Heart left ventricle (tissue), 16 donors: Measurements from ENCODE around the gene PNN. TPM values are rescaled to one million over a fixed set of nuclear protein-coding genes. Genes with fewer than 3 reads are reported as not detected.
"Not testable (repeated sequence)": the region's sequence is repeated elsewhere in the genome, so short reads cannot be mapped to it uniquely, and the experiment has no call there.

Experiments
- ATAC-seq, 4 donors: fragments of 200-7000 bp; cut with Tn5 transposase; one replicate each; pipeline ENCODE4 v1.9.1; 2020 to 2022; ENCODE audit warnings: moderate library complexity in 4 of 4, mild to moderate bottlenecking in 3 of 4, moderate number of reproducible peaks in 1 of 4
- DNase-seq, 5 donors: peaks; one replicate each; pipeline ENCODE4 v3.0.0-alpha.2; 2020
- H3K27ac ChIP-seq, 12 donors: fragments of 200-600 bp; sonication (generic) in 4 of 12; one replicate each; pipeline versions ENCODE4 v1.5.0 to v1.8.0; 2016 to 2022; ENCODE audit warnings: mild to moderate bottlenecking in 2 of 12
- H3K27me3 ChIP-seq, 9 donors: fragments of 200-600 bp; sonication (generic) in 2 of 9; one replicate each; pipeline versions ENCODE4 v1.5.1 to v1.8.0; 2016 to 2022; ENCODE audit warnings: mild to moderate bottlenecking in 3 of 9
- H3K36me3 ChIP-seq, 9 donors: fragments of 200-600 bp; sonication (generic) in 2 of 9; one replicate each; pipeline versions ENCODE4 v1.5.0 to v1.8.0; 2018 to 2022; ENCODE audit warnings: mild to moderate bottlenecking in 2 of 9
- H3K4me1 ChIP-seq, 12 donors: fragments of 200-600 bp; sonication (generic) in 4 of 12; one replicate each; pipeline versions ENCODE4 v1.5.0 to v1.8.0; 2016 to 2022; ENCODE audit warnings: mild to moderate bottlenecking in 3 of 12
- H3K4me3 ChIP-seq, 12 donors: fragments of 200-600 bp; sonication (generic) in 4 of 12; one replicate each; pipeline versions ENCODE4 v1.5.0 to v1.8.0; 2017 to 2022; ENCODE audit warnings: mild to moderate bottlenecking in 9 of 12, moderate library complexity in 4 of 12
- H3K9me3 ChIP-seq, 12 donors: fragments of 200-600 bp; sonication (generic) in 4 of 12; one replicate each; pipeline versions ENCODE4 v1.5.0 to v1.8.0; 2016 to 2022; ENCODE audit warnings: mild to moderate bottlenecking in 1 of 12
- POLR2A ChIP-seq, 2 donors: fragments of 450-650 bp; IDR thresholded peaks; one replicate each; pipeline ENCODE4 v1.6.1; 2017; ENCODE audit warnings: antibody characterized with exemption in 2 of 2, mild to moderate bottlenecking in 2 of 2, moderate library complexity in 2 of 2
- WGBS, 4 donors: extraction: QIAGEN DNeasy Blood & Tissue Kit in 2 of 4; methylation state at CpG; one replicate each; pipeline versions ENCODE4 v1.1.5 to v1.1.7; 2013 to 2018; 5-methylcytosine and 5-hydroxymethylcytosine counted together
- intact Hi-C, 10 donors: fragments of 100-400 bp; cut with DNase I; formaldehyde crosslinking; loops; one replicate each; pipeline versions ENCODE4 v1.11.1 to v1.14.2; 2022
- polyA plus RNA-seq, 2 donors: library from polyadenylated mRNA; stranded (reverse); fragments of 200-250 nt; gene quantifications; one replicate each; pipeline ENCODE4 v1.2.3, GENCODE V29; 2013
- total RNA-seq, 9 donors: library from RNA; depleted of rRNA in 2 of 9; stranded (reverse); fragments of >200 nt in 2 of 9; fragmentation: NEBNext Ultra II Directional in 3 of 9; extraction: Animal tissue kit (Norgen Biotek cat#: 25700) in 3 of 9; gene quantifications; one replicate each; pipeline versions ENCODE4 v1.1.0 to v1.2.4, GENCODE V29; 2016 to 2023
- TF ChIP-seq, protein P1 (sequence below), 12 donors: fragments of 200-600 bp; sonication (generic) in 4 of 12; IDR thresholded peaks; one replicate each; pipeline versions ENCODE4 v1.5.0 to v1.8.0; 2018 to 2022; ENCODE audit warnings: antibody characterized with exemption in 12 of 12, mild to moderate bottlenecking in 5 of 12
- donor health status: ischemic (EF 13 %, LVEDD 7.1; RV severe dilation, severe dysfunction).
- donor health status: healthy with polysubstance abuse.
- donor health status: DM: no; HTN: yes; CAD: no.
- donor health status: DM: no; HTN: no; CAD: no.
- donor health status: ischemic (EF 25% LVEDD 6.9; RV normal size, moderate dysfunction).
- donor health status: ischemic (EF 25% LVEDD 5.7; RV mildly dilated, moderate dysfunction).
- donor health status: healthy.
- donor health status: DM: yes; HTN: yes; CAD: no.
- donor health status: ischemic (EF 35%, LVEDD 5.7; RV mildly dilated, moderate dysfunction).
- donor health status: nonischemic (EF 11% LVEDD 7.7; RV severe dilation, severe dysfunction).
- donor health status: DM: yes; HTN: yes; CAD: no.
- donor health status: PGD.
- donor health status: ischemic (EF 29% LVEDD 5.4; RV normal size, mild dysfunction).
- donor health status: nonischemic (EF 23%, LVEDD 6.1; RV moderate dilation, normal function).

The PNN gene
- total and polyA plus RNA-seq, 11 donors: 6.9 to 26.7 (median 21.5) TPM

DNA sequence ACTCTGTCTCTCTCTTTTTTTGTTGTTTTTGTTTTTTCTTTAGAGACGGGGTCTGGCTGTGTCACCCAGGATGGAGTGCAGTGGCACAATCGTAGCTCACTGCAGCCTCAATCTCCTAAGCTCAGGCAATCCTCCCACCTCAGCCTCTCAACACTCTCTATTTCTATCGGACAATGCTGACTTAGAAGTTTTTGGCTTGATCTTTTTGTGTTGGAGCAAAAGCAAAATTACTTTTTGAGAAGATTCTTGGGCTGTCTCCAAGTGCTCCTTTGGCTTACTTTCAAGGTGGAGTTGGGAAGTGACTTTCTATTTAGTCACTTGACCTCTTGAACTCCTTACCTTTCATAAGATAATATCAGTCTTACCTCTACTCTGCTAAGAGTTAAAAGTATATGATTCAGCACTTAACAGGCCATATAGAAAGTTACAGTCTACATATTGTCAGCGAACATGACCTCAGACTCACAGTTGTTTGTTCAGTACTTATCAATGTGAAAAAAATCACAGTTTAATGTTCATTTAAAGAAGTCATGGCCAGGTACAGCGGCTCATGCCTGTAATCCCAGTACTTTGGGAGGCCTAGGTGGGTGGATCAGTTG is 43.2 kb downstream of the PNN start:
- Histone ChIP-seq H3K4me3 (no peak overlapping the region), H3K9me3 (peaks cover 0 to 4% (median 0%) of the 10 kb centered on the region in 12 donors), H3K36me3 (no peaks in the 10 kb centered on the region), H3K4me1 (peaks cover 0 to 6% (median 0%) of the 10 kb centered on the region in 12 donors), H3K27ac (no peak overlapping the region), H3K27me3 (no peaks in the 10 kb centered on the region)
- DNase-seq: no peak
- no peak for ATAC-seq
- intact Hi-C loops: no loop called here
- TF ChIP-seq, protein P1, sequence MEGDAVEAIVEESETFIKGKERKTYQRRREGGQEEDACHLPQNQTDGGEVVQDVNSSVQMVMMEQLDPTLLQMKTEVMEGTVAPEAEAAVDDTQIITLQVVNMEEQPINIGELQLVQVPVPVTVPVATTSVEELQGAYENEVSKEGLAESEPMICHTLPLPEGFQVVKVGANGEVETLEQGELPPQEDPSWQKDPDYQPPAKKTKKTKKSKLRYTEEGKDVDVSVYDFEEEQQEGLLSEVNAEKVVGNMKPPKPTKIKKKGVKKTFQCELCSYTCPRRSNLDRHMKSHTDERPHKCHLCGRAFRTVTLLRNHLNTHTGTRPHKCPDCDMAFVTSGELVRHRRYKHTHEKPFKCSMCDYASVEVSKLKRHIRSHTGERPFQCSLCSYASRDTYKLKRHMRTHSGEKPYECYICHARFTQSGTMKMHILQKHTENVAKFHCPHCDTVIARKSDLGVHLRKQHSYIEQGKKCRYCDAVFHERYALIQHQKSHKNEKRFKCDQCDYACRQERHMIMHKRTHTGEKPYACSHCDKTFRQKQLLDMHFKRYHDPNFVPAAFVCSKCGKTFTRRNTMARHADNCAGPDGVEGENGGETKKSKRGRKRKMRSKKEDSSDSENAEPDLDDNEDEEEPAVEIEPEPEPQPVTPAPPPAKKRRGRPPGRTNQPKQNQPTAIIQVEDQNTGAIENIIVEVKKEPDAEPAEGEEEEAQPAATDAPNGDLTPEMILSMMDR (IDR thresholded peaks at IDR 0.05): no peak
- TF ChIP-seq POLR2A (IDR thresholded peaks at IDR 0.05): no peak
- 43 to 60% (median 47%) methylated on average over 5 of the region's 5 CpGs for WGBS, 4 donors

DNA sequence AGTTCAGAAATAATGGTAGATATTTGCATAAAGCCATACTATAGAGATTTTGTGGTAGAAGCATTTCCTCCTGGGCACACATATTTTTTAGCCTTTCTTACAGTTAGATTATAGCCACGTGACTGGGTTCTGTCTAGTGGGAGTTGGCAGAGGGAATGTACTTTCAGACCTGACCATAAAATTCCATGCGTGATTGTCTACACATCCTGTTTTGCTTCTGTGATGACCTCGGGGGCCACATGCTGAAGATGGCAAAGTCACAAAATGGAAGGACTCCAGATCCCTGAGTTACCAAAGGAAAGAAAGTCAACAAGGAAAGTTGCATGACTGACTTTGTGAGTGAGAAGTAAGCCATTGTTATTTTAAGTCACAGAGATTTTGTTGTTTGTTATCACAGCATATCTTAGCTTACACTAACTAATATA is 44.0 kb downstream of the PNN start:
- intact Hi-C loops: no loop called here
- Histone ChIP-seq H3K27me3 (no peaks in the 10 kb centered on the region), H3K36me3 (no peaks in the 10 kb centered on the region), H3K4me1 (peaks cover 0 to 6% (median 0%) of the 10 kb centered on the region in 12 donors), H3K27ac (no peak overlapping the region), H3K9me3 (peaks cover 0 to 4% (median 0%) of the 10 kb centered on the region in 12 donors), H3K4me3 (no peak overlapping the region)
- DNase-seq (no peak), ATAC-seq (no peak)
- TF ChIP-seq POLR2A (IDR thresholded peaks at IDR 0.05): no peak
- TF ChIP-seq, protein P1 (IDR thresholded peaks at IDR 0.05): no peak
- WGBS, 4 donors: 46 to 57% (median 49%) methylated on average over 3 of the region's 3 CpGs

DNA sequence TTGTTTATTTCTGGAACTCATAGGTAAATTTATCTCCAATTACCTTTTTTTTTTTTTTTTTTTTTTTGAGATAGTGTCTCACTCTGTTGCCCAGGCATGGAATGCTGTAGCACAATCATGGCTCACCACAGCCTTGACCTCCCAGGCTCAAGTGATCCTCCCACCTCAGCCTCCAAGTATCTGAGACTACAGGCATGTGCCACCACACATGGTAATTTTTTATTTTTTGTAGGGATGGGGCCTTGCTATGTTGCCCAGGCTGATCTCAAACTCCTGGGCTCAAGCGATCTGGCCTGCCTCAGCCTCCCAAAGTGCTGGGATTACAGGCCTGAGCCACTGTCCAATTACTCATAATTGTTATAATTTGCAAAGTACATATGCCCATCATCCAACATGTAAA is 45.4 kb downstream of the PNN start:
- 96 to 100% (median 100%) methylated on average over 1 of the region's 1 CpG for WGBS, 4 donors
- H3K27me3 ChIP-seq, H3K36me3 ChIP-seq, H3K9me3 ChIP-seq, ATAC-seq, intact Hi-C loops, H3K4me3 ChIP-seq, DNase-seq, H3K4me1 ChIP-seq, H3K27ac ChIP-seq: not testable (repeated sequence)

DNA sequence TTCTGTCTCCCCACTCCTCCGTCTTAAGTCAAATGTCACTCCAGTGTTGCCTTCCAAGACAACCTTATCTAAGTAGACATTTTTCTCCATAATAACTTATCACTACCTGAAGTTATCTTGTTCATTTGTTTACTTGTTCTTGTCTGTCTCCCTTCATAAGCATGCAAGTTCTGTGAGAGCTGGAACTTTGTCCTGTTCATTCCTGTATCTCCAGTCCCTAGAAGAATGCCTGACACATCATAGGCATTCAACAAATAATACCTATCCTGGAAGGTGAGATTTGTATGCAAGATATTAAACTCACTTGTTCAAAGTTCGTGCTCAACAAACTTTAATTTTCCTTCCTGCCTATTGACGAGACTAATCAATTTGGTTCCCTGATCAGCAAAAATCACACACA is 53.0 kb downstream of the PNN start:
- Histone ChIP-seq H3K4me1 (peaks cover 0 to 31% (median 0%) of the 10 kb centered on the region in 12 donors), H3K4me3 (no peak overlapping the region), H3K27me3 (no peaks in the 10 kb centered on the region), H3K9me3 (no peaks in the 10 kb centered on the region), H3K27ac (no peak overlapping the region), H3K36me3 (no peaks in the 10 kb centered on the region)
- TF ChIP-seq POLR2A (IDR thresholded peaks at IDR 0.05): no peak
- TF ChIP-seq, protein P1 (IDR thresholded peaks at IDR 0.05): no peak
- 79 to 91% (median 89%) methylated on average over 3 of the region's 3 CpGs for WGBS, 4 donors
- DNase-seq (no peak), ATAC-seq (no peak)
- intact Hi-C loops: no loop called here
